SU-DHL-6 (cell line): Measurements from ENCODE around the gene WDR82.

Experiments used
- H2AFZ ChIP-seq: fragments of 200-600 bp; sonication (generic); 2 replicates; pipeline ENCODE4 v1.6.1; 2014; ENCODE audit warnings: low read depth, mild to moderate bottlenecking, moderate library complexity, mixed read lengths, antibody characterized with exemption, low read length; ENCODE audit not compliant: severe bottlenecking
- H3F3A ChIP-seq: fragments of 200-600 bp; shearing (Covaris generic); 2 replicates; pipeline ENCODE4 v1.6.0; 2016; ENCODE audit warnings: antibody characterized with exemption, mild to moderate bottlenecking; ENCODE audit not compliant: insufficient read depth
- H3K27ac ChIP-seq: fragments of 200-600 bp; sonication (generic); 2 replicates; pipeline ENCODE4 v1.5.1; 2016; ENCODE audit warnings: low read depth, mild to moderate bottlenecking, low read length, moderate library complexity, mixed read lengths
- H3K27me3 ChIP-seq: fragments of 200-600 bp; sonication (generic), shearing (Covaris generic); 2 replicates; pipeline ENCODE4 v1.6.0; 2014; ENCODE audit warnings: mild to moderate bottlenecking, low read length
- H3K36me3 ChIP-seq: fragments of 200-600 bp; sonication (generic); 2 replicates; pipeline ENCODE4 v1.6.1; 2014; ENCODE audit warnings: mild to moderate bottlenecking, low read length, mixed read lengths
- H3K4me2 ChIP-seq: fragments of 300-600, 200-600 bp; shearing (Covaris generic), sonication (generic); 2 replicates; pipeline ENCODE4 v1.6.0; 2014; ENCODE audit warnings: low read length, low read depth, mild to moderate bottlenecking; ENCODE audit not compliant: poor library complexity, severe bottlenecking
- H3K4me3 ChIP-seq: fragments of 200-600 bp; sonication (generic); 2 replicates; pipeline ENCODE4 v1.5.1; 2014; ENCODE audit warnings: antibody characterized with exemption, low read length, mild to moderate bottlenecking, mixed read lengths; ENCODE audit not compliant: insufficient read depth, poor library complexity, severe bottlenecking
- H3K79me2 ChIP-seq: fragments of 200-600 bp; sonication (generic); 2 replicates; pipeline ENCODE4 v1.6.1; 2014; ENCODE audit warnings: mild to moderate bottlenecking, low read length, moderate library complexity; ENCODE audit not compliant: insufficient read depth
- H3K9ac ChIP-seq: fragments of 200-600 bp; sonication (generic); 2 replicates; pipeline ENCODE4 v1.7.0; 2014; ENCODE audit warnings: mild to moderate bottlenecking, low read length
- H3K9me2 ChIP-seq: fragments of 200-600 bp; sonication (generic); replicated peaks from 2 replicates; pipeline ENCODE4 v1.6.1; 2014; ENCODE audit warnings: low read length; ENCODE audit not compliant: insufficient read depth
- H3K9me3 ChIP-seq: fragments of 200-600 bp; sonication (generic); 2 replicates; pipeline ENCODE4 v1.6.1; 2014; ENCODE audit warnings: low read length, mixed read lengths; ENCODE audit not compliant: insufficient read depth
- H4K20me1 ChIP-seq: fragments of 200-600 bp; sonication (generic); 2 replicates; pipeline ENCODE4 v1.6.1; 2014; ENCODE audit warnings: low read depth, mild to moderate bottlenecking, antibody characterized with exemption, low read length, moderate library complexity, mixed read lengths
- CTCF ChIP-seq: fragments of 200-600 bp; sonication (generic); IDR thresholded peaks from one replicate; pipeline ENCODE4 v1.5.1; 2017; ENCODE audit warnings: antibody characterized with exemption, mild to moderate bottlenecking, low read length, moderate library complexity; ENCODE audit not compliant: insufficient read depth, poor library complexity, severe bottlenecking
- EZH2phosphoT487 ChIP-seq: fragments of 200-600 bp; sonication (generic), shearing (Covaris generic); conservative IDR thresholded peaks from 2 replicates; pipeline ENCODE4 v1.6.1; 2018; ENCODE audit warnings: mild to moderate bottlenecking, antibody characterized with exemption, low read length, moderate library complexity, mixed read lengths

WDR82 gene

GRCh38 chr3:52302426-52303145 is 24.1 kb upstream of the WDR82 start:
- Histone ChIP-seq H3K27me3 (no peaks in the 10 kb centered on the region), H3K4me3 (no peak overlapping the region), H3K27ac (no peak overlapping the region), H2AFZ (no peak overlapping the region), H3K9me2 (no peaks in the 10 kb centered on the region), H3K36me3 (no peaks in the 10 kb centered on the region), H3K9me3 (no peaks in the 10 kb centered on the region), H3F3A (no peaks in the 10 kb centered on the region), H3K9ac (no peak overlapping the region), H3K79me2 (no peaks in the 10 kb centered on the region), H3K4me2 (no peak overlapping the region), H4K20me1 (no peaks in the 10 kb centered on the region)
- TF ChIP-seq CTCF (no peak), EZH2phosphoT487 (no peak)

GRCh38 chr3:52299879-52300611 is 21.6 kb upstream of the WDR82 start:
- H3K9me2 ChIP-seq = no peaks in the 10 kb centered on the region
- no peaks in the 10 kb centered on the region for H3K9me3 ChIP-seq
- H3K4me3 ChIP-seq = no peak overlapping the region
- H2AFZ ChIP-seq = no peak overlapping the region
- no peaks in the 10 kb centered on the region for H3F3A ChIP-seq
- H4K20me1 ChIP-seq = no peaks in the 10 kb centered on the region
- TF ChIP-seq EZH2phosphoT487 (no peak), CTCF (no peak)
- no peak overlapping the region for H3K9ac ChIP-seq
- no peaks in the 10 kb centered on the region for H3K36me3 ChIP-seq
- no peak overlapping the region for H3K4me2 ChIP-seq
- H3K79me2 ChIP-seq = no peaks in the 10 kb centered on the region
- no peaks in the 10 kb centered on the region for H3K27me3 ChIP-seq
- no peak overlapping the region for H3K27ac ChIP-seq

GRCh38 chr3:52299247-52299878 is 20.9 kb upstream of the WDR82 start:
- Histone ChIP-seq H3K9me3 (no peaks in the 10 kb centered on the region), H3K27ac (no peak overlapping the region), H4K20me1 (no peaks in the 10 kb centered on the region), H3K4me3 (no peak overlapping the region), H3K27me3 (no peaks in the 10 kb centered on the region), H3K36me3 (no peaks in the 10 kb centered on the region), H3K9ac (no peak overlapping the region), H2AFZ (no peak overlapping the region), H3K79me2 (no peaks in the 10 kb centered on the region), H3F3A (no peaks in the 10 kb centered on the region), H3K4me2 (no peak overlapping the region), H3K9me2 (no peaks in the 10 kb centered on the region)
- TF ChIP-seq CTCF (no peak), EZH2phosphoT487 (no peak)
